Heart left ventricle (tissue), 13 donors: ENCODE results near the gene SH3BP5.

ENCODE experiments used
- CTCF ChIP-seq, 12 donors: fragments of 200-600 bp; sonication (generic) in 4 of 12; IDR thresholded peaks; one replicate each; pipeline versions ENCODE4 v1.5.0 to v1.8.0; 2018 to 2022; ENCODE audit warnings: antibody characterized with exemption in 12 of 12, mild to moderate bottlenecking in 5 of 12
- POLR2A ChIP-seq, 2 donors: fragments of 450-650 bp; IDR thresholded peaks; one replicate each; pipeline ENCODE4 v1.6.1; 2017; ENCODE audit warnings: antibody characterized with exemption in 2 of 2, mild to moderate bottlenecking in 2 of 2, moderate library complexity in 2 of 2
- donor health status: ischemic (EF 13 %, LVEDD 7.1; RV severe dilation, severe dysfunction).
- donor health status: DM: no; HTN: yes; CAD: no.
- donor health status: DM: no; HTN: no; CAD: no.
- donor health status: ischemic (EF 25% LVEDD 6.9; RV normal size, moderate dysfunction).
- donor health status: ischemic (EF 25% LVEDD 5.7; RV mildly dilated, moderate dysfunction).
- donor health status: ischemic (EF 35%, LVEDD 5.7; RV mildly dilated, moderate dysfunction).
- donor health status: nonischemic (EF 11% LVEDD 7.7; RV severe dilation, severe dysfunction).
- donor health status: DM: yes; HTN: yes; CAD: no.
- donor health status: PGD.
- donor health status: ischemic (EF 29% LVEDD 5.4; RV normal size, mild dysfunction).
- donor health status: nonischemic (EF 23%, LVEDD 6.1; RV moderate dilation, normal function).

DNA sequence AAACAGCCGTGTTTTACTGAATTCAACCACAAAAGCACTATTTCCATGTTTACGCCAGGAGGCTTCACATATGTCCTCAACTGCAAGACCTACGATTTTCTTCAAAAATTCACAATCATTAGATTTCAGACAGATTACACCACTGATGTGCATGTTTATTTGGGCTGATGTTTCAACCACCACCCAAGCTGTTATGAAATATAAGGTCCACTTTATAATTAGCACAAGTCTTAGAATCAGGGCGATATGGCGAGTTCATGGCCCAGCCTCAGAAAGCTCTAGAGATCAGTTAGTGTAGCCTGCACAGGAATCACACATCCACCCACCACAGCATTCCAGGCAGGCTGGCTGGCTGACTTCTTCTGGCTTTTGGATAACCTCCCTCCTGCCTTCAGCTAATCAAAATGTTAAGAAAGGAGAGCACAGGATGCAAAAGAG is 15.4 kb downstream of the SH3BP5 start:
- TF ChIP-seq CTCF (IDR thresholded peaks at IDR 0.05), result no peak
- TF ChIP-seq POLR2A (IDR thresholded peaks at IDR 0.05), result no peak
